ENCODE data around the gene HBP1.
"Not testable (repeated sequence)": the region's sequence is repeated elsewhere in the genome, so short reads cannot be mapped to it uniquely, and the experiment has no call there.

HBP1 gene

DNA sequence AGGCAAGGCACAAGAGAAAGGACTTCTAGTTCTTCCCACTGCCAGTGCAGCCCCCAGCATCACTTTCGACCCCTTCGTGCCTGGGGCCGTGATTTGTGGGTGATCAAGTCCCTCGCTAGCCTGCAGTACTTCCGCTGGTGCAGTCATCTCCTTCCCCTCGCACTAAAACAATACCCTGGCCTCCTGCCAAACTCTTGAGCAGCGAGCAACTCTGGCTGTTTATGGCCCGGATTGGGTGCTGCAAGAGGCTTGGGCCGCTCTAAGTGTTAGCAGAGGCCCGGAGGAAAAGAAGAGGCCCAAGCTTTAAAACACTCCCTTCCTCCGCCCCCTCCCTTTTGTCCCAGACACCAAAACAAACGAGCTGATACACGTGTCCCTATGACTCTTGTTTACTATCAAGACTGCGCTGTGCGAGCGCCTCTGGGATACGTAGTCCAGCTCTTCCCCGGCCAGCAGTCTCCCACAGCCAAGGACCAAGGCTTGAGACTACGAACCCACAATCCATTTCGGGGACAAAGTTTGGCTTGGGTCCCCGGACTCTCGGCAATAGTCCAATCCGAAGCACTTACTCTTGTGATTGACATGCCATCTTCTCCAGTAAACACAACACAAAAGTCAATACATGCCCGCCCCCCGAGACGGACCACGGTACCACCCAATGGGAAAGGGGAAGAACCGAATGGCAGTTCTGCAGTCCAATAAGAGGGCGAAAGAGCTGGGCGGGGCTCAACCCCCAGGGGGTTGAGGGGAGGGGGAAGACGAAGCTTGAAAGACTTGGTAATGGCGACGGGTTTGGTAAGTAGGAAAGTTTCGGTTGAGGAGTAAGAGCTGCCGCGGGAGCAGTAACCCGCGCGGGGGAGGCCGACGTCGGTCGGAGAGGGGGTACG, at the start of gene HBP1:
Gene HBP1 (plus strand): TSS at position 771 of the 887 bp plus-strand sequence. CDS start 10,891 bp downstream, outside the sequence.
- peak; percentile 99 to 100 for DNase-seq

DNA sequence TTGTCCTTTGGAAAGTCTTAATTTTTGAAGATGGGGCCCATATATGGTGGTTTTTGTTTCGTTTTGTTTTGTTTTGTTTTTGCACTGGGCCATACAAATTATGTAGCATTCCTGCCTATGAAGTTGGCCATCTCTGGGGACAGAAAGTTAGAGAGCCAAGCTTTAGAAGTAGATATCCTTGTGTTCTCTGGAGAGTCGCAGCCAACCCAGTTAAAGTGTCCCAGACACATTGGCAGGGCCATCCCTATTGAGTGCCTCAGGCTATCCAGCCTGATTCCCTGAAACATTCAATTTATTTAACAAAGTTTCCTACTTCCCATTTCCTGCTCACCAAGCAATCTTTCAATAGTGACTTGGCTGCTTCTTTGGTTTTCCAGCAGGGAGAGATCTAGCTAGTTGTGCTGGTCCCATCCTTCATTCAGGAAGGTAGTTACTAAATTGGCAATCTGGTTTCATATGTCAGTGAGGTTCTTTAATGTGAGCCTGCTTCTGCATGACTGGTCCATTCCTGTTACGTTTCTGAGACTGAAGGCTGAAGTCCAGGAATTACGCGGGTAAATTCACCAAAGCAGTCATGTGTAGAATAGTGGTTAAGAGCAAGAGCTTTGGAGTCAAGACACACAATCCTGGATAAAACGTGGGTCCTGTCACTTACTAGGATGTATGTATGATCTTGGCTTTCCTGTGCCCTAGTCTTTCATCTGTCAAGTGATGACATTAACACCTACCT, 49.3 kb upstream of the HBP1 start:
- no peak for DNase-seq

DNA sequence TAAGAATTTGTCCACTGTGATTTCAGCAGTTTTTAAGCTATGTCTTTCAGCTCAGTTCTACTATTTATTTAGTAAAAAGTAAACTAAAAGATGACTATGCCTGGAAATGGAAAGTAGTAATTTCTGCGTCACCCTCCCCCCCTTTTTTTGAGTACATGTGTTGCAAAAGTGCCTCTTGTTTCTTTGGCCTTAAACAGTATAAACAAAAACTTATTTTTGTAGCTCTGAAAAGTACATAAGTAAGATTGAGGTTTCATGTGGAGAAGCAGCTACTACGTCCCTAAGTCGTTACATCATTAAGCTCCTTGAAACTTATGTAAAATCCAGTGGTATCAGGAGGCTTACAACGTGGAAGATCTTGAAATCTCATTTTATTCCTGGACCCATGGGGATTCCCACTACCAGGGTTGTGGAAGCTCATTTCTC, 46.3 kb upstream of the HBP1 start:
- DNase-seq = no peak

GRCh38 chr7:107123392-107123791, 45.4 kb upstream of the HBP1 start:
- DNase-seq = no peak

GRCh38 chr7:107125475-107125874, 43.3 kb upstream of the HBP1 start:
- no peak for DNase-seq

DNA sequence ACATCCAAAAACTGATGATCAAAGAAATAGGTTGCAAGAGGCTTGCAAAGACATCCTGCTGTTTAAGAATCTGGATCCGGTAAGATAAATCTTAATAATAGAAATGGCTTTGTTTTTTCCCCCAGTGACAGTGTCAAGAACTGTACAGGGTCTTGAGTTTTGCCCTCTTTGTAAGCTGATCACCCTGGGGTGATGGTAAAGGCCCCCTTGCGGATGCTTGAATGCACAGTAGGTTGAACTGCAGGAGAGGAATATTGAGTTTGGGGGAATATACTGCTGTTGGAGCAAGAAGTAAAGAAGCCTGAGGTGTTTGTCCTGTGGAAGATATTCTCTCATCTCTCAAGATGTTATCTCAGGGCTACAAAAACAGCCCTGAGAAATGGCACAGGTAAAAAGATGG, 40.6 kb upstream of the HBP1 start:
- no peak for DNase-seq

DNA sequence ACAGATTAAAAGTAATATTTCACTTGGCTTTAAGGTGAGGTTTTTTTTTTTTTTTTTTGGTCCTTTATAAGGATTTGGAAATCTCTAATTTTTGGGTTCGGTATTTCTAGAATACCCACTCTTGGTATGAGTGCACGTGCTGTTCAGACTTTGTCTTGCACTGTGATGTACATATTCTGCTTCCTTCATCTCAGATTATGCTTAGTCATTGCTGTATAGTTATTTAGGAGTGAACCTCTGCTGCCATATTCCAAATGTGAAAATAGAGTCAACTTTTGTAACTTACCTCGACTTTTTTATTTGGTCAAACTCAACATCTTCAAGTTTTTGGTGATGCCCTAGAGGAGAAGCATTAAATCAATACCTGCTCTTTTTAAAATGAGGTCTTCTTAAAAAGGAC, 40.1 kb upstream of the HBP1 start:
- no peak for DNase-seq

GRCh38 chr7:107130487-107131220, 38.1 kb upstream of the HBP1 start:
- DNase-seq = no peak

GRCh38 chr7:107133396-107133795, 35.4 kb upstream of the HBP1 start:
- no peak for DNase-seq

GRCh38 chr7:107138696-107139420, 29.9 kb upstream of the HBP1 start:
- DNase-seq = no peak

DNA sequence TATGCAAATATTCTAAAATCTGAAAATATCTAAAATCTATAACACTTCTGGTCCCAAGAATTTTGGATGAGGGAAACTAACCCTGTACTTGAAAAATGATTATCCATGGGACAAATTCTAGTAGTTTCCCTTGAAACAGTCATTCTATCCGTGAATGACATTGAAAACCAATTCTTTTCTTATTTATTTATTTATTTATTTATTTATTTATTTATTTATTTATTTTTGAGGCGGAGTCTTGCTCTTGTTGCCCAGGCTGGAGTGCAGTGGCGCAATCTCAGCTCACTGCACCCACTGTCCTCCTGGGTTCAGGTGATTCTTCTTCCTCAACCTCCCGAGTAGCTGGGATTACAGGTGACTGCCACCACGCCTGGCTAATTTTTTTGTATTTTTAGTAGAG, 24.9 kb upstream of the HBP1 start:
- not testable (repeated sequence) for DNase-seq

- no peak for DNase-seq
Measured at GRCh38 chr7:107145067-107145838, 23.6 kb upstream of the HBP1 start.

DNA sequence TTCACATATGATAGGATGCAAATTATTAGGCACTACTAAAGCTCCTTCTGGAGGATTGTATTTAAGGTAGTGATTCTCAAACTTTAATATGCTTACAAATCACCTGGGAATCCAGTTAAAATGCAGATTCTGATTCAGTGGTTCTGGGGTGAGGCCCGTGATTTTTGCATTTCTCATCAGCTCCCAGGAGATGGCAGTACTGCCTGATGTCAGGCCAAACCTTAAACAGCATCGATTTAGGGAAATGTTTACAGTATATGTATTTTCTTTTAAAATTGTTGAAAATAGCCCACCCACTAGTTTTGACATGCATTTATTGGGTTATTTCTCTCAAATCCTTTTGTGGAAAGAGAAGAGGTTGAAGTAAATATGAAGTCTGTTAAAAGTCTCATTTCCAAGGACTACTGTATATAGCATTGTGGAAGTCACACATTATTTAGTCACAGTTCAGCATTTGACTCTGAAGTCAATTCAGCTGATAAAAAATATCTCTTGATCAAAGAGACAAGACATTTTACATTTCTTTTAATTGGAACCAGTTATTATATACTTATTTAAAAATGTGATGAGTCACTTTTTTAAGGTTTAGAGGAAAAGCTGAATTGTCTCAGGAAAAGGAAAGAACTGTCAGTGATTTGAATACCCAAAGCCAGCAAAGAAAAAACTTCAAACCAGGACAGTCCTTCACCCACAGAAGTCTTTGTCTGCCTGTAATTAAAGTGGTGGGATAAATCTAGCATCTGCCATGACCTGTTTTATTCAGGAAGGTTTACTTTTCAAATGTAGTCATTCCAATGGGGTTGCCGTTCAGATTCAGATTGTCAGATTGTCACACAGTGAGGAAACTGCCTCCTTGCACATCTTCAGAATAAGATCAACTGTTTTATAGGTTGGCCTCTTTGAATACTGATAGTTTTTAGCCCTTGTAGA, 21.1 kb upstream of the HBP1 start:
- no peak for DNase-seq

GRCh38 chr7:107148721-107149120, 20.1 kb upstream of the HBP1 start:
- no peak for DNase-seq

DNA sequence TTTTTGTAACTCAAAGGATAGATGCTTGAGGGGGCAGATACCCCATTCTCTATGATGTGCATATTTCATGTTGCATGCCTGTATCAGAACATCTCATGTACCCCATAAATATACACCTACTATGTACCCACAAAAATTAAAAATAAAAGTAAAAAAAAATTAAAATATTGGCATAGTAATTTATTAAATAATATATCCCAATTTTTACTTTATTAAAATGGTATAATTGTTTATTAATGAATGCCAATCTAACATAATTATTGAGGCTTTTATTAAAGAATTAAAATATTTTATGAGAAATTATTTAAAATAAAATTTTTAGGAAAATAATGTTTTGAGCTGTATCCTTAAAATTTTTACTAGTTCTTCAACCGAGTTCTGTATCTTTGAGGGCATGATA, 18.9 kb upstream of the HBP1 start:
- DNase-seq = no peak

DNA sequence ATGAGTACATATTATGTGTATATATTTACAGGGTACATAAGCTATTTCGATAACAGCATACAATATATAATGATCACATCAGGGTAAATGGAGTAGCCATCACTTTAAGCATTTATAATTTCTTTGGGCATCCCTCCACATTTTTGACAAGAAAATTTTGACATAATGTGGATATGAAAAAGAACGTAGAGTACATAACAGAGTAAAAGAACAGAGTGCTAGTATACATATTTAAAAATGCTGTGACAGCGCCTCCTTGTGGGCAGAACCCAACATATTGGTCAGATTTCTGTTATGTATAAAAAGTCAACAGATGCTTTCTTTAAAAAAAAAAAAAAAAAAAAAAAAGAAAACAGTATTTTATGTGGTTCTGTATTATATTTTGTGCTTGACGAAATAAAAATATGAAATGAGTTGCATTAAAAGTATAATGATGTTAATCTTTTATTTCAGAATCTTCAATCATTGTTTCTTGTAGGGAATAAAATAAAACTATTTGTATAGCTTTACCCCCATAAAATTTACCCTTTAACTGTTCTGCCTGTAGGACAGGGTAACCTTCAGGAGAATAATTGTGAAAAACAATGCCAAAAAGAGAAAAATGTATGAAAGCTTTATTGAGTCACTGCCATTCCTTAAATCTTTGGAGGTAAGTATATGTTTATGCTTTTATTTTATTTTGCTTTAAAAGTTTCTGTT, 18.3 kb upstream of the HBP1 start:
- DNase-seq = no peak

- DNase-seq = no peak
Measured at GRCh38 chr7:107151538-107151937, 17.3 kb upstream of the HBP1 start.

DNA sequence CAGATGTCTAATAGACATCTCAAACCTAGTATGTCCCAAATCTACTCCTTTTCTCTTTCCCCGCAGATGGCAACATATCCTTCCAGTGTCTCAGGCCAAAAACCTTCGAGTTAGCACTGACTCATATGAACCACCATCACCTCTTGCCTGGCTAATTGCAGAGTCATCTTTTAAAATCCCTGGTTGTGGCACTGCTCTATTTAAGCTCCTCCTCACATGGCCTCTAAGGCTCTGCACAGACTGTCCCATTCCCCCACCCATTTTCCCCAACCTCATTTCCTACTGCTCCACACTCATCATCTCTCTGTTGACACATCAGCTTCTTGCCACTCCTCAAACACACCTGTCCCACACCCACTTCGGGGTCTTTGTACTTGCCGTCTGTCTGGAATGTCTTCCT, 16.8 kb upstream of the HBP1 start:
- no peak for DNase-seq

DNA sequence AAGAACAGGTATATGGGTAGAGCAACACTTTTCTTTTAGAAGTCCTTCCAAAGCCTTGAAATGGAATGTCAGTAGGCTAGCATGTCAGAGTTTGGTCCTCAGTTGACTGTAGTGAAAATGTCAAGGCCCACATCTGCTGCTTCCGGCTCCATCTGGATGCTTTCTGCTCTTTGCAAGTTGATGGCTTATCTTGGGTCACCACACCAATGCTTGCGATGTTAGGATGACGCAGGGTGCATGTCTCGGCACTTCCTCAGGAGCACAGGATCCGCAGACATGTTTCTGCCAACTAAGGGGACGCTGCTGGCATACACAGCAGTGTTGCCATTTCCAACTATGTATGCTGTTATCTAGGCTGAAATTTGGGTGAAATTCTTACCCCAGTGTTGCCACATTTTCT, 14.0 kb upstream of the HBP1 start:
- DNase-seq = no peak

- DNase-seq = not testable (repeated sequence)
Measured at GRCh38 chr7:107155726-107156125, 13.1 kb upstream of the HBP1 start.
